Astrocyte of the cerebellum (primary cell): Measurements from ENCODE around the gene PCDH19.
"Not testable (repeated sequence)": the region's sequence is repeated elsewhere in the genome, so short reads cannot be mapped to it uniquely, and the experiment has no call there.

Source experiments
- DNase-seq: peaks from one replicate; pipeline ENCODE4 v3.0.0-alpha.2; 2011; ENCODE audit warnings: low read depth
- H3K4me3 ChIP-seq: 2 replicates; pipeline ENCODE4 v1.5.1; 2011; ENCODE audit warnings: mild to moderate bottlenecking, low read depth, low read length, moderate library complexity
- CTCF ChIP-seq: IDR thresholded peaks from 2 replicates; pipeline ENCODE4 v1.5.1; 2012; ENCODE audit warnings: low read length, low read depth, moderate library complexity, mild to moderate bottlenecking; ENCODE audit errors: missing control alignments
- in situ Hi-C: cut with HindIII; loops from 2 replicates; pipeline ENCODE4 v1.10.0; 2017; ENCODE audit warnings: low sequenced_read_pairs

Gene PCDH19

GRCh38 chrX:100409610-100410590 is at the start of gene PCDH19:
Gene PCDH19, minus strand, starts transcription at chrX:100410273. Its CDS starts 1,676 bp downstream, at chrX:100408597.
- DNase-seq = peak; percentile 8
- H3K4me3 ChIP-seq = peak within 1 kb of the TSS; percentile 28
- in situ Hi-C loops = no loop called here
- TF ChIP-seq CTCF = no peak

GRCh38 chrX:100449696-100450608 is 39.9 kb upstream of the PCDH19 start:
- no peak for DNase-seq
- TF ChIP-seq CTCF = no peak
- in situ Hi-C loops = no loop called here
- no peak overlapping the region for H3K4me3 ChIP-seq

- H3K4me3 ChIP-seq = no peak overlapping the region
These were observed 37.8 kb upstream of the PCDH19 start for GRCh38 chrX:100447655-100448397.

GRCh38 chrX:100445593-100445992 is 35.5 kb upstream of the PCDH19 start:
- in situ Hi-C loops = no loop called here
- no peak overlapping the region for H3K4me3 ChIP-seq
- DNase-seq = no peak
- TF ChIP-seq CTCF = no peak

More at GRCh38 chrX:100447655-100448397, 37.8 kb upstream of the PCDH19 start:
- peak; percentile 8 for DNase-seq
- peak; percentile 87 for TF ChIP-seq CTCF
- in situ Hi-C loops = no loop called here

- DNase-seq, H3K4me3 ChIP-seq, in situ Hi-C loops: not testable (repeated sequence)
These were observed 31.2 kb upstream of the PCDH19 start for GRCh38 chrX:100441321-100441720.

GRCh38 chrX:100440006-100440405 is 29.9 kb upstream of the PCDH19 start:
- no peak for DNase-seq
- no peak overlapping the region for H3K4me3 ChIP-seq
- in situ Hi-C loops = no loop called here
- no peak for TF ChIP-seq CTCF
